NCI-H510A treated with DMSO at 0.1 percent for 48 hours (cell line): ENCODE results near the gene FBXO10.

Experiments
- DNase-seq: peaks from one replicate; lab custom pipeline; 2025; lab: John Stamatoyannopoulos, UW

Gene FBXO10

GRCh38 chr9:37592108-37592951 is 16.1 kb upstream of the FBXO10 start, which contains the start of gene TOMM5:
Gene TOMM5 (minus strand): TSS chr9:37592597. CDS start chr9:37592532, 65 bp downstream.
- DNase-seq: peak; percentile 61

- no peak for DNase-seq
Observed at GRCh38 chr9:37587521-37587920, 11.3 kb upstream of the FBXO10 start.

GRCh38 chr9:37583522-37584121 is 7.4 kb upstream of the FBXO10 start:
- DNase-seq: no peak

GRCh38 chr9:37582548-37583157 is 6.5 kb upstream of the FBXO10 start:
- DNase-seq: peak; percentile 19

- no peak for DNase-seq
Observed at GRCh38 chr9:37575511-37575914, 667 bp downstream of the FBXO10 start.

GRCh38 chr9:37575001-37575400 is 1.2 kb downstream of the FBXO10 start:
- DNase-seq: no peak

GRCh38 chr9:37574241-37574721 is 1.9 kb downstream of the FBXO10 start:
- DNase-seq: no peak

- DNase-seq: no peak
Observed at GRCh38 chr9:37571282-37571681, 4.9 kb downstream of the FBXO10 start.

GRCh38 chr9:37566716-37567115 is 9.5 kb downstream of the FBXO10 start:
- DNase-seq: no peak

GRCh38 chr9:37565661-37566618 is 10.2 kb downstream of the FBXO10 start:
- DNase-seq: no peak

GRCh38 chr9:37564916-37565315 is 11.3 kb downstream of the FBXO10 start:
- no peak for DNase-seq

GRCh38 chr9:37563806-37564513 is 12.2 kb downstream of the FBXO10 start:
- no peak for DNase-seq

GRCh38 chr9:37562826-37563225 is 13.4 kb downstream of the FBXO10 start:
- no peak for DNase-seq

GRCh38 chr9:37561682-37562081 is 14.5 kb downstream of the FBXO10 start:
- DNase-seq: no peak

GRCh38 chr9:37559855-37560592 is 16.2 kb downstream of the FBXO10 start:
- no peak for DNase-seq

GRCh38 chr9:37559125-37559524 is 17.1 kb downstream of the FBXO10 start:
- DNase-seq: no peak

GRCh38 chr9:37555786-37556185 is 20.4 kb downstream of the FBXO10 start:
- no peak for DNase-seq

- no peak for DNase-seq
Observed at GRCh38 chr9:37554318-37554717, 21.9 kb downstream of the FBXO10 start.

GRCh38 chr9:37551888-37552287 is 24.3 kb downstream of the FBXO10 start:
- no peak for DNase-seq

GRCh38 chr9:37551468-37551867 is 24.7 kb downstream of the FBXO10 start:
- DNase-seq: no peak
